HG03025 (cell line): ENCODE measurements around the gene OR5B12.
"Not testable (repeated sequence)": the region's sequence is repeated elsewhere in the genome, so short reads cannot be mapped to it uniquely, and the experiment has no call there.

Experiments used
- ATAC-seq: cut with Tn5 transposase; IDR thresholded peaks from one replicate; pipeline ENCODE4 v1.9.1; 2021; ENCODE audit warnings: mild to moderate bottlenecking, moderate library complexity; ENCODE audit not compliant: unreplicated experiment, low FRiP score

The OR5B12 gene

DNA sequence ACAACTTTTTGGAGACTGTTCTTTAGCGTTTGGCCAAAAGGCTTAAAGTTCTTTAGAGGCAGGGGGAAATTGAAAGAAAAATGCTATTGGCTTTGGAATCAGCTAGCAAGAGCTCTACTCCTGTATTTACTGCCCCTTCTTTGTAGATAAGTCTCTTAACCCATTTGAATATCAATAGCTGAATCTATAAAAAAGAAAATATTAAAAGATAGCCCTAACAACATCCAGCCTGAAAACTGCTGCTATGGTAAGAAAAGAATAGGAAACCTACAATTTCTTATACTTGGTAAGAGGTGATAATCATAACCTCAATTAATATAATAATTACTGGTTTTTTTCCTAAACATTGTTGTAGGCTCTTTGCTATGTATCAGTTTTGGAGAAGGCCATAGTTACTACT lies at the start of gene OR5B12:
Gene OR5B12 (minus strand): TSS at position 101 of the 400 bp plus-strand sequence. CDS start 2,085 bp downstream, outside the sequence.
- ATAC-seq = no peak

DNA sequence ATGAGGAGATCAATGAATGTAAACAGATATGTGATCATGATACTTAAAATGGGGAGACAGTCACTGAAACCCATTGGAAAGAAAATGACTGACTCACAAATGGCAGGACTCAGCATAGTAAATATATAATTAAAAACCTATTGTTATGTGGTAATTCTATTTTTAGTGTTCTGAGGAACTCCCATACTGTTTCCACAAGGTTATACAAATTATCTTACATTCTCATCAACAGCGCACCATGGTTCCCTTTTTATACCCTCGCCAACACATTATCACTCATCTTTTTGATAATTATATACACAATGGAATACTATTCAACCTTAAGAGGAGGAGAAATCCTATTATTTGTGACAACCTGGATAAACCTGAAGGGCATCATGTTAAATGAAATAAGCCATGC lies 48.8 kb upstream of the OR5B12 start:
- ATAC-seq = no peak

DNA sequence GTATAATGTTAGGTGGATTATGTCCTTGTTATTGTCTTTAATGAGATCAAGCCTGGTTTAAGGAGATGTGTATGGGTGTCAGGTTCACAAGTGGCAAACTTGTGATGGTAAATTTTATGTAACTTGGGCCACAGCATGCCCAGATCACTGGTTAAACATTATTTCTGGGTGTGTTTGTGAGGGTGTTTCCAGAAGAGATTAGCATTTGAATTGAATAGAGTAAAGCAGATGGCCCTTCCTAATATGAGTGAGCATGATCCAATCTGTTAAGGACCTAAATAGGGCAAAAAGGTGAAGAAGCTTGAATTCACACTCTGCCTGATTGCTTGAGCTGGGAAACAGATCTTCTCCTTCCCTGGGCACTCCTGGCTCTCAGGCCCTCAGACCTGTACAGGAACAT lies 45.1 kb upstream of the OR5B12 start:
- no peak for ATAC-seq

DNA sequence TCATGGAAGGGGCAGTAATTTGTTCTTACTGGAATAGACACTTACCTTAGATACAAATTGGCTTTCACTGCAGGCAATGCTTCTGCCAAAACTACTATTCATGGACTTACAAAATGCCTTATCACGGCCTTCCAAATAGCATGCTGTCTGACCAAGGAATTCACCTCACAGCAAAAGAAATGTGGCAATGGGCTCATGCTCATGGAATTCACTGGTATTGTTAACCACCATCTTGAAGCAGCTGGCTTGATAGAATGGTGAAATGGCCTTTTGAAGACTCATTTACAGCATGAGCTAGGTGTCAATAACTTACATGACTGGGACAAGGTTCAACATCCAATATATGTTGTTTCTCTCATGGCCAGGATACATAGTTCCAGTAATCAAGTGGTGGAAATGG lies 43.9 kb upstream of the OR5B12 start:
- ATAC-seq = no peak

DNA sequence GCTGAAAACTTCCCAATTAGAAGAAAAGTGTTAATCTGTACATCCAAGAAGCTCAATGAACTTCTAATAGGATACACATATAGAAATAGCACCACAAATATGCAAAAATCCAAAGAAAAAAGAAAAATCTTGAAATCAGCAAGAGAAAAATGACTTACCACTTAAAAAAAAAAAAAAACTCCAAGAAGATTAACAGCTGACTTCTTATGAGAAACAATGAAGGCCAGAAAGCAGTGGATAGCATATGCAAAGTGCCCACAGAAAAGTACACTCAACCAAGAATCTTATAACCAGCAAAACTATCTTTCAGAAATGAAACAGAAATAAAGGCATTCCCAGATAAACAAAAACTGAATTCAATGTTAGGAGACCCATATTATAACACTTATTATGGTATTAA lies 29.9 kb upstream of the OR5B12 start:
- ATAC-seq = no peak

DNA sequence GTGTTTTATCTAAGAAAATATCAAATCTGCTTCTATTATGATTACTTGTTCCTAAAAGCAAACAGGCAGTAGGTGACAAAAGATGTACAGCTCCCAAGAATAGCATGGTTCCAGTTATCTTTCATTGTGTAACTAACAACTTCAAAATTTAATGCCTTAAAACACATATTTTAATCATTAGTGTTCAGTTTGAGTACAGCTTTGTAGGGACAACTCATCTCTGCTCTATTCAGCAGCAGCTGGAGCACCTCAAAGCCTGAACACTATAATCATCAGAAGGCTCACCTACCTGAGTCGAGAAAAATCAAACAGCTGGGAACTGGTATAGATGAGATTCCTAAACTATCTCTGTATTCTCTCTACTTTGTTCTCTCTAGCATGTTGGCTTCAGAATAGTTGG lies 24.3 kb upstream of the OR5B12 start:
- ATAC-seq = no peak

DNA sequence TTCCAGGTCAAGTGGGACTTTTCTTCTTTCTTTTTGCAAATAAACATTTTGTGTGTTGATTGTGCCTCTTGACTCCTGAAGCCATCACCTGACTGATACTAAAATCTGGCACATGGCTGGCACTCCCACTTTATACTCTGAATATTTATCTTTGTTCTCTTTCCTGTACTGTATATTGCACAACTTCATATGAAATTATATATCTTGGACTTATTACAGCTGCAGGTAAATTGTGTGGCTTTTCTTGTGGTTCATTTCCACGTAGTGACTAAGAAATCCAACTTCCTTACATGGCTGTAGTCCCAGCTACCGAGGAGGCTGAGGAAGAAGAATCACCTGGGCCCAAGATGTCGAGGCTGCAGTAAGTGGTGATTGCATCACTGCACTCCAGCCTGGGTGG lies 23.7 kb upstream of the OR5B12 start:
- ATAC-seq = no peak

DNA sequence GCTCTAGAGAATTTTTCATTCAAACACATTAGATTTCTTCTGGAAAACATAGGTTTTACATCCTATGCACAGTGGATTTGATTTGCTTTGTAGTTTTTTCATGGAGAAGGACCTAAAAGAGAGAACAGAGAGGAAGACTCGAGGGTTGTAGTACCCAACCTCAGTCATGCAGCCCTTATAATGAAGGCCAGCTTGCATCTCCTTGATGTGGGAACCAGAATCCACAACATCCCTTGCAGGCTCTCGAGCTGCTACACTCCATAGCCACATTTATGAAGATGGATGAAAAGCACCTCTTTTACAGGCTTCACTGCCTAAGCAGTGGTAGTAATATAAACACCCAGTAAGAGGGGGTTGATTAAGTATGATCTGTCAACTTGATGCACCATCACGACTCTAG lies 9.5 kb upstream of the OR5B12 start:
- no peak for ATAC-seq

DNA sequence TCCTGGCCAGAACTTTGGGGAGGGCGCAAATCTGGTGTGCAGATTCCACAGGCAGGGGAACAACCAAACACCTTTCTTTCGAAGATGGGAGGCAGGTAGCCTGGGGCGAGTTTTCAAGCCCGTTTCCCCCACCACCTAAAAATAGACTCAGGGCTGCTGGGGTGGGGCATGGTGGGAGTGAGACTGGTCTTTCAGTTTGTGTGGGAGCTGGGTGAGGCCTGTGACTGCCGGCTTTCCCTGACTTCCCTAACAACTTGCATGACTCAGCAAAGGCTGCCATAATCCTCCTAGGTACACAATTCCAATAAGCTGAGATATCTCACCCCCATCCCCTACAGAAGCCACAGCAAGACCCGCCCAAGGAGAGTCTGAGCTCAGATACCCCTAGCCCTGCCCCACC lies 4.3 kb upstream of the OR5B12 start:
- no peak for ATAC-seq

DNA sequence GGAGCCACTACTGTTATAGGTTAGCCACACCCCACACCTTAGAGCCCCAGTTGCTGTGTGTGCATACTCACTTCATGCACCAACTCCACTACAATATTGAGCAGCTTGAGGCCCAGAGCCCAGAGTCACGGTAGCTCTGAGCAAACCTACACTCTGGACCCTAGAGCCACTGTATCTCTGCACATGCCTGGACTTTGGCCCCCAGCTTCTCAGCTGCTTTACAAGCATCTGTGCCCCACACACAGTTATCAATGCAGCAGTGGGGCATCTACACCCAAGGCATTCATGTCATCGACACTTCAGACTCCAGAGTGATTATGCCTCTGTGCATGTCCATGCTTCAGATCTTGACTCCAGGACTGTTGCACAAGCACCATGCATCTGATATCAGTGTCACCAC lies 2.3 kb upstream of the OR5B12 start:
- ATAC-seq = no peak

DNA sequence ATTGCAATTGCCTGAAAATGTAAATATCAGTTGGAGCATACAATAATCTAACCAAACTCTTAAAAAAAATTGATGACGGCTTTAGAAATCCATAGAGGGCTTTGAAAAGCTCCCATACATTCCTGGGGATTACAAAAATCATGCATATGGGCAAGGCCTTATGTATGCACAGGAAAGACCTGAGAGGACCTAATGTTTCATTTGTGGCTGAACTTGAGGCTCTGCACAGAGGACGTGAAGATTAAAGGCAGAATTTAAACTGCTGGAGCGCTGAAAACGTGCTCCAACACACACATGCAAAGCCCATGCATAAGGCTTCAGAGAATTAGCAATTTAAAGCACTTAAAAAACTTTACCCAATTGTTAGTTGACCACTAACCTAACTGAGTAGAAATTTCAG lies 3.5 kb downstream of the OR5B12 start:
- no peak for ATAC-seq

DNA sequence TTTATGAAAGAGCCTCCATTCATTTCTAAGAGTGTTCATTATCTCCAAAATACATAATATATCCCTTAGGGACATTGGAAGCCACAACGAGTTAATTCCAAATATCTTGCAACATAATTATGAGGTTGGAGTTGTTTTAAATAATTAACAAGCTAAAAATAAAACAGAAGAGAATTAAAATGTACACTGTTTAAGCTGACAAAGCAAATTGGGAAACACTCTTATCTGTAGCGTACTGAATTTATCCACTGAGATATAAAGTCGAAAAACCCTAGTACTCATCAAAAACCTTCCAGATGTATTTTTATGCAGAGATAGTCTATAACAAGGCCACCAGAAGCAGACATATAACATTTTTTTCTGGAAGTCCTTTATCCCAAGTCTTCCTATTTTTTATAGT lies 7.8 kb downstream of the OR5B12 start:
- no peak for ATAC-seq

DNA sequence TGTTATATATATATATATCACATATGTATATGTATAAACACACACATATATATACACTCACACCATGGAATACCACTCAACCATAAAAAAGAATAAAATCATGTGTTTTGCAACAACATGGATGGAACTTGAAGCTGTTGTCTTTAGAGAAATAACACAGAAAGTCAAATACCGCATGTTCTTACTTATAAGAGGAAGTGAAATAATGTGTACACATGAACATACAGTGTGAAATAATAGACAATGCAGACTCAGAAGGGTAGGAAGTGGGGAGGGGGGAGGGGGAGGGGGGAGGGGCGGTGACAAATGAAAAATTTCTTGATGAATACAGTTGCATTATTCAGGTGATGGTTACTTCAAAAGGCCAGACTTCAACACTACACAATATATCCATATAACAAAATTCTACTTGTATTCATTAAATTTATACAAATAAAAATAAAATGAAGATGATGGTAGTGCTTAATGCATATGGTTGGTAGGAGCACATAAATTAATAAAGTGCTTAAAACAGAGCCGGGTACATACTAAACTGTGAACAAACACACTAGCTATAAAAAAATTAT lies 8.3 kb downstream of the OR5B12 start:
- no peak for ATAC-seq

DNA sequence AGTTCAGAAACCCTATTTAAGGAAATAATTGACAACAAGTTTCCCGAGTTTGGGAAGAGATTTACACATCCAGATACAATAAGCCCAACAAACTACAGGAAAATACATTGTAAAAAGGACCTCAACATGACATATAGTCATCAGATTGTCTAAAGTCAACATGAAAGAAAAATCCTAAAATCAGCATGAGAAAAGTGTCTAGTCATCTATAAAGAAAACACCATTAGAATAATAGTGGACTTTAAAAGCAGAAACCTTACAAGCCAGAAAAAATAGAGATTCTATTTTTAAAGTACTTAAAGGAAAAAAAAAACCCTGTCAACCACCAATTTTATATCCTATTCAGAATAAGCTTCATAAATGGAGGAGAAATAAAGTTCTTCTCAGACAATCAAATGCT lies 12.8 kb downstream of the OR5B12 start:
- no peak for ATAC-seq

DNA sequence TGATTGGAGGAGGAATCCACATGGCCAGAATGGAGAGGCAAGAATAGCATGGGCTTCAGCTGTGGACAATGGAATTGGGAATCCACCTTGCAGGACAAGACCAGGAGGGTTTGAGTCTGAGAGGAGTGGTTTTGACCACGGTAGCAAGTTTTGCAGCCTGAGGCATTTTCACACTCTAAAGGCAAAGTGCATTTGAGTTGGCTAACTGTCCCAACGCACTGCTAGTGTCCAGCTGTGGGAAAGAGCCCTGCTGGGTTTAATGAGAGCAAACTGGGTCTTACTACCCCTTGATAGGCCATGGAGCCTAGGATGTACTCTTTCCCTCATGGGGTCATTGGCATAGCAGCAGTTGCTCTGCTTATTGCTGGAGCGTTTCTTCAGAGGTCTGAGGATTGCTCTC lies 14.0 kb downstream of the OR5B12 start, which contains the start of gene OR5B2:
Gene OR5B2 (minus strand): TSS at position 101 of the 400 bp plus-strand sequence. CDS start 4,860 bp downstream, outside the sequence.
- ATAC-seq = no peak

DNA sequence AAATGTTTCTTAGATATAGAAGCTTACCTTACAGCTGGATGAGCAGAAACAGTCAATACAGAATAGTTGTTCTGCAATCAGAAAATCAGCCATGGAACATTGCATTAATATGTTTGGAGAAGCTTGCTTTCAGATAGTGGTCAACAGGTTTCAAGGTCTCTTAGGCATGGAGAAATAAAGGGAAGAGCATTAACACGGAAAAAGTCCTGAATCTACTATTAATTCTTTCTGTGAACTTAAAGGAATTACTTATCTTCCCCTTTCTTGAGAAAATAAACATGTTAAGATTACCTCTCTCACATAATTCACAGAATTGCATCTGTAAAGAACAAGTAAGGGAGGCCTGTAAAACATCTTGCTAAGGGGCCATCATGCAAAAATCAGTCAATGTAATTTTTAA lies 35.3 kb downstream of the OR5B12 start, which contains the start of gene OR5B3:
Gene OR5B3 (minus strand): TSS at position 101 of the 400 bp plus-strand sequence. CDS start 3,465 bp downstream, outside the sequence.
- ATAC-seq = no peak

DNA sequence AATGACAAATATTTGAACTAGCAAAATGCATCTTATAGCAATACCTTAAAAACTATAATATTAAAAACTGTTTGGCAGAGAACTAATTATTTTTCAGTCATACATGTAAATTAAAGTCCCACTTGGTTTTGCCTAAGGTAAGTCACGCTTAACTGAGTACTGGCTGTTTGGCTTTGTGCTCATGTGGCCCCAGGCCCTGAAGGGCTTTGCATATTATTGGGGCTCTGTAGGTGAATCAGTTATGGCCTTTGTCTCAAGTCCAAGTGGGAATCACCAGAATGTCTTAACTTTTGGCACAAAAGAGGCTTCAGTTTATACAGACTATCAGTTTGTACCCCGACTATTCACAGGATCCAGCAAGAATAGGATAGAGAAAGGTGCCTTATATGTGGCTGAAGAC lies 42.4 kb downstream of the OR5B12 start:
- not testable (repeated sequence) for ATAC-seq

DNA sequence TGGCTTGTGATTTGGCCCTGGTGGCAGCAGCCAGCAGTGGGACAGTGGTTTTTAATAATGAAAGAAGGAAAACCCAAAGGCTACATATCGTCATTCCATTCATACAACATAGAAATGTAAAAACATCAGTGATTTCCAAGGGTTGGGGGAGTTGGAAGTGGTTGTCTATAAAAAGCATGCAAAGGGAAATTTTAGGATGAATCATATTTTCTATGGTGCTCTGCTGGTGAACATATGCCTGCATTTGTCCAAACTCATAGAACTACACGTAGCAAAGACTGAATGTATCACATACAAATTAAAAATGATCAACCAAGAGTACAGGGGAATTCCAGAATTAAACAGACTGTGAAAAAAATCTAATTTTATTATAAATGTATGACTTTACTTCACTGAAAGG lies 46.5 kb downstream of the OR5B12 start:
- no peak for ATAC-seq

DNA sequence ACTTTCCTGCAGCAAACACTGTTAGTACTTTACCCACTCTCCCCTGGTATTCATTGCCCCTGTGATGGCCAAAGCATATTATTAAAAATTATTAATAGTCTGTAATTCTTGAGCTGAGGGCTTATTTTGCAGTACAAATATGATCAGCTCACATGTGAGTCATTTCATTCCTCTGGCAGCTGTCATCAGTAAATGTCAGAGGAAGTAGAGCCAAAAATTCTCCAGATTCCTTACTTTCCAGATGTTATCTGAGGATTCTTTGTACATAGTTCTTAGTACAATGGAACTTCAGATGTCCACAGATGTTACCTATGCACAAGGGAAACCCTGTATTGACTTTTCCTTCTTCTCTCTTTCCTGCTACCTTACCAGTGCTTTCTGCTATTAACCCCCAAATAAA lies 47.8 kb downstream of the OR5B12 start:
- ATAC-seq = no peak

DNA sequence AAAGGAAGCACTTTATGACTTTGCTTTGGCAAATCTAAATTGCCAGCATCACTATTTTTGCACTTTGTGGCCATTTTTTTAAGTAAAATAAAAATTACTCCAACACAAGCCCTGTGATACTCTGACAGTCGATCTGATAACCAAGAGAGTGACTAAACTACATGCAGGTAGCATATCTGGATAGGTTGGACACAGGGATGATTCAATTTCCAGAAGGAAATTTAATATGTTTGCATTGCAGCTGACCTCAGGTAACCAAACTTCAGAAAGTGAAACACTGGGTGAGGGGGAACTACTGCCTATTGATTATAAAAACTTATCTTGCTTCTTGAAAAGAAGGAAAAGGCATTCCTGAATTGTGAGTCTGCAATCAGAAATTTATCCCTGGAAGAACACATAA lies 49.3 kb downstream of the OR5B12 start:
- ATAC-seq = no peak

DNA sequence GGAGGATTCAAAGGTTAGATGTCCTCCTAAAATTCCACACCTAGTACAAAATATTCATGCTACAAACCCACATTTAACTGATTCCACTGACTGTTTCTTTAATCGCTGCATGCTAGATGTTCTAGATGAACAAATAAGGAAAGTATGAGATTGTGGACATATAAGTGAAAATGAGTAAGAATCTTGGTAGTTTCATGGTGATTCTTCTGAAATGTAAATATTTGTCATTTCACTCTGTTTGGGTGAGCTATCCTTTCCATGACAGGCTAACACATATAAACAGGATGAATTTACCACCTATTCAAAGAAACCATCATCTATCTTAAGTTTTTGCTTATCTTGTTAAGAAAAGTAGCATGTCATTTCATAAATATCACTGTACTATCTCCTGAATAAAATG lies 50.2 kb downstream of the OR5B12 start:
- no peak for ATAC-seq

DNA sequence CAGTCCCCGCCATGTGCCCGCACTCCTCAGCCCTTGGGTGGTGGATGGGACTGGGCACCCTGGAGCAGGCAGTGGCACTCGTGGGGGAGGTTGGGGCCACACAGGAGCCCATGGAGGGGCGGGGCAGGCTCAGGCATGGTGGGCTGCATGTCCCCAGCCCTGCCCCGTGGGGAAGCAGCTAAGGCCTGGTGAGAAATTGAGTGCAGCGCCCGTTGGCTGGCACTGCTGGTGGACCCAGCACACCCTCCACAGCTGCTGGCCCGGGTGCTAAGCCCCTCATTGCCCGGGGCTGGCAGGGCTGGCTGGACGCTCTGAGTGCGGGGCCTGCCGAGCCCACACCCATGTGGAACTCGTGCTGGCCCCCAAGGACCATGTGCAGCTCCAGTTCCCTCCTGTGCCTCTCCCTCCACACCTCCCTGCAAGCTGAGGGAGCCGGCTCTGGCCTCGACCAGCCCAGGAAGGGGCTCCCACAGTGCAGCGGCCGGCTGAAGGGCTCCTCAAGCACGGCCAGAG lies 51.4 kb downstream of the OR5B12 start:
- ATAC-seq = no peak
